Measurements from ENCODE around the gene PIK3CG.
"Not testable (repeated sequence)": the region's sequence is repeated elsewhere in the genome, so short reads cannot be mapped to it uniquely, and the experiment has no call there.

PIK3CG gene

DNA sequence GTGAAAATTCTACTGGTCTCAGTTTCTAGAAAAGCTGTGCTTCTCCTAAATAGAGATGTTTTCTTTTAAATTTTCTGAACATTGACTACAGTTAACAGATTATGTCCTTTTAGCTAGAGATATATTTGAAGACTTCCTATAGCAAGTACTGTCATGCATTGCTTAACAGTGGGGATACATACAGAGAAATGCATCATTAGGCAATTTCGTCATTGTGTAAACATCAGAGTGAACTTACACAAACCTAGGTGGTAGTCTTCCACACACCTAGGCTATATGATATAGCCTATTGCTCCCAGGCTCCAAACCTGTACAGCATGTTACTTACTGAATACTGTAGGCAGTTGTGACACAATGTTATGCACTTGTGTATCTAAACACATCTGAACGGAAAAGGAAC is 28.5 kb downstream of the PIK3CG start:
- H3K4me3 Mint-ChIP-seq: no peak overlapping the region
- peaks cover 4% of the 10 kb centered on the region for H3K9me3 Mint-ChIP-seq
- DNase-seq (ENCODE audit: low spot score in 2 of 2) (no peak), ATAC-seq (no peak)
- H3K27ac Mint-ChIP-seq: peak overlapping the region; percentile 0
- H3K4me1 Mint-ChIP-seq: peaks cover 59% of the 10 kb centered on the region
- H3K36me3 Mint-ChIP-seq: peaks cover 97% of the 10 kb centered on the region

DNA sequence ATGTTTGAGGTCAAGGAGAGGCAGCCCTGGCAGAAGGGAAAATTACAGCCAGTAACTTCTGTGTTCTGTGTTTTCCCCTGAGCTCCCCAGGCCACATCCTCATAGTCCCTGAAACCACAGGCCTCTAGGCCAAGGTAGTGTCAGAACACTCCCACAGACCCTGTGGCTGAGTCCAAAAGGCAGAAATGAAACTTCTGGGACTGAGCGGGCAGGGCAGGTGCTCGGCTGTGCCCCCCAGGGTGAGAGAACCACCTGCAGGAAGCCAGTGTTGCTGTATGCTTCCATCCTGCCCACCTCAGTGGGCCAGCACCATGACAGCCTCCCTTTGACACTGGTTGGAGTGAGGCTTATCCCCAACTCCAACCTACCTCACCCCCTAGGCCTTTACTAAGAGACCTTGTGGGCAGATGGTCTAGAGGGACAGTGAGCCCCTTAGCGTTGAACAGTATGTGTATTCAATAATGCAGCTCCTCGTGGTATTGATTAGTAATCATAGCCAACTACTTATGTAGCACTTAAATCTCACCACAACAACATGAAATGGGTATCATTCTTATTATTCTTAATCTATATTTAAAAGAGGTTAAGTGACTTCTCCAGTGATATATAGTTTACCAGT is 30.3 kb downstream of the PIK3CG start:
- Mint-ChIP-seq H3K36me3 (peaks cover 97% of the 10 kb centered on the region), H3K9me3 (peaks cover 7% of the 10 kb centered on the region), H3K4me3 (no peak overlapping the region), H3K27ac (peak overlapping the region; percentile 23), H3K4me1 (peaks cover 77% of the 10 kb centered on the region)
- DNase-seq (ENCODE audit: low spot score in 2 of 2) (peak in 1 of 2 donors; percentile 64), ATAC-seq (peak; percentile 91)

DNA sequence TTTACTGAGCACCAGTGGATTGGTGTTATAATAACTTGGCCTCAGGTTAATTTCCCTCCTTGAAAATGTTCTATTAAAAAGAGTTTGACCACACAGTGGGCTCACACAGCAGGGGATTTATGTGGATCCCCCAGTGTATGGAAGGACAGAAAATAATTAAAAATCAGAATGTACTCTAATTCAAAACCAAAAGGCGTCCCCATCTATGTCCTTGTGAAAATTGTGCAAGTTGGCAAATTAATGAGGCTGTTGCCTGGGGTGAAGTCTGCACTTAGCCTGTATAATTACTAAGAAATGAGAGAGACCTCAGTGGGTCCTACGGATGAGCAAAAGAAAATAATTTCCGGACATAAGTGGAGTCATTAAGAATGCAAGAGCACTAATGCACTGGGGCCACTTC is 31.1 kb downstream of the PIK3CG start:
- no peak overlapping the region for H3K4me3 Mint-ChIP-seq
- peaks cover 77% of the 10 kb centered on the region for H3K4me1 Mint-ChIP-seq
- no peak overlapping the region for H3K27ac Mint-ChIP-seq
- H3K36me3 Mint-ChIP-seq: peaks cover 97% of the 10 kb centered on the region
- ATAC-seq (no peak), DNase-seq (ENCODE audit: low spot score in 2 of 2) (no peak)
- H3K9me3 Mint-ChIP-seq: peaks cover 7% of the 10 kb centered on the region

DNA sequence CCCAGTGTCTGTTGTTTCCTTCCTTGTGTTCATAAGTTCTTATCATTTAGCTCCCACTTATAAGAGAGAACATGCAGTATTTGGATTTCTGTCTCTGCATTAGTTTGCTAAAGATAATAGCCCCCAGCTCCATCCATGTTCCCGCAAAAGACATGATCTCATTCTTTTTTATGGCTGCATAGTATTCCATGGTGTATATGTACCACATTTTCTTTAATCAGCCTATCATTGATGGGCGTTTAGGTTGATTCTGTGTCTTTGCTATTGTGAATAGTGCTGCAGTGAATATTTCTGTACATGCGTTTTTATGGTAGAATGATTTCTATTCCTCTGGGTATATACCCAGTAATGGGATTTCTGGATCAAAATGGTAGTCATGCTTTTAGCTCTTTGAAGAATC is 32.5 kb downstream of the PIK3CG start:
- H3K4me1 Mint-ChIP-seq: peaks cover 75% of the 10 kb centered on the region
- not testable (repeated sequence) for DNase-seq (ENCODE audit: low spot score in 2 of 2); H3K9me3 Mint-ChIP-seq; H3K4me3 Mint-ChIP-seq; ATAC-seq; H3K27ac Mint-ChIP-seq
- H3K36me3 Mint-ChIP-seq: peaks cover 97% of the 10 kb centered on the region

DNA sequence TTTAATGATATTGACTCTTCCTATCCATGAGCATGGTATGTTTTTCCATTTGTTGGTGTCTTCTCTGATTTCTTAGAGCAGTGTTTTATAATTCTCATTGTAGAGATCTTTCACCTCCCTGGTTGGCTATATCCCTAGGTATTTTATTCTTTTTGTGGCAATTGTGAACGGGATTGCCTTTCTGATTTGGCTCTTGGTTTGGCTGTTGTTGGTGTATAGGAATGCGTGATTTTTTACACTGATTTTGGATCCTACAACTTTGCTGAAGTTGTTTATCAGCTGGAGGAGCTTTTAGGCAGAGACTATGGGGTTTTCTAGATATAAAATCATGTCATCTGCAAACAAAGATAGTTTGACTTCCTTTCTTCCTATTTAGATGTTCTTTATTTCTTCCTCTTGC is 33.9 kb downstream of the PIK3CG start:
- not testable (repeated sequence) for ATAC-seq; H3K9me3 Mint-ChIP-seq; DNase-seq (ENCODE audit: low spot score in 2 of 2)
- H3K4me1 Mint-ChIP-seq: peaks cover 65% of the 10 kb centered on the region
- peak overlapping the region; percentile 12 for H3K4me3 Mint-ChIP-seq
- H3K36me3 Mint-ChIP-seq: peaks cover 94% of the 10 kb centered on the region
- H3K27ac Mint-ChIP-seq: peak overlapping the region; percentile 27

DNA sequence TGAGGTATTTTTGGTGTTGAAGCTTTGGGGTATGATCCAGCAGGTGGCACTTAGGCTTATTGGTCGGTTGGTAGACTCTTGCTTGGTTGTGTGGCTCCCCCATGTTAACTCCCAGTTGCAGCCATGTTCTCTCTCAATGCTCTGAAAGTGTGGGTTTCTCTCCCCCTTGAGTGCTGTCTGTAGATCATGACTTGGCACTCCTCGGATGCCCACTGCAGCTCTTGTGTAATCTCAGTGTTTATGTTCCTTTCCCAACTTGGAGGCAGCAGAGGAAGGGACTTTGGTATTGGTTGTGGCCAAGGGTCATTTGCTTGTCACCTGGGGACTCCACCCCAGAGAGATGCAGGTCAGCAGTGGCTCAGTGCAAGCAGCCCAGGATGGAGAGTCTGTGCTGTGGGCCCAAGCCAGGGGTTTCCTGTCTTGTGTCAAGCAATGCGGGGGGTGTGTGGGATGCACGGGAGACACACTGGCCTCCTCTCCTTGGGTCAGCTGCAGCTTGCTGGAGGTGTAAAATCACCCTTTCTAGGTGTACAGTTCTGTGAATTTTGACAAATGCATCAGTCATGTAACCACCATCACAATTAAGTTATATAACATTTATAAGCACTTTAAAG is 36.9 kb downstream of the PIK3CG start:
- H3K27ac Mint-ChIP-seq: peak overlapping the region; percentile 85
- peaks cover 97% of the 10 kb centered on the region for H3K36me3 Mint-ChIP-seq
- H3K4me3 Mint-ChIP-seq: peak overlapping the region; percentile 7
- no peak for ATAC-seq
- H3K4me1 Mint-ChIP-seq: peaks cover 51% of the 10 kb centered on the region
- H3K9me3 Mint-ChIP-seq: peaks cover 7% of the 10 kb centered on the region
- no peak for DNase-seq (ENCODE audit: low spot score in 2 of 2)

DNA sequence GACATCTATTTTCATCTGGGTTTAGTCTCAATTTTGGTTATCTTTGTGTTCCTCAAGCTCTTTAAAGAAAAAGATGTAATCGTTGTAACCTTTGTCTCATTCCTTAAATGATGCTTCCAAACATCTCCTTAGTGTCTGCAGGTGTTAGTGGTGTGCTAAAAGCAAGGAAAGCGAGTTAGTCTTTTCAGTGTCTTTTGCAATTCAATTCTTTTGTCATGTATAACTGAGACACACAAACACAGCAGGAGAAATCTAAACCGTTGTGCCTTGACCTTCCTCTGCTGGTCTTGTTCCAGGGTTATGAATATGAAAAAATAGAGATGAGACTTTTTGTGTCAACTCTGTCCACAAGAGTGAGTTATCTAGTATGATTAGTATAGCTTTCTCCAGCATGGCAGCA is 40.7 kb downstream of the PIK3CG start:
- no peak for ATAC-seq
- no peak overlapping the region for H3K27ac Mint-ChIP-seq

DNA sequence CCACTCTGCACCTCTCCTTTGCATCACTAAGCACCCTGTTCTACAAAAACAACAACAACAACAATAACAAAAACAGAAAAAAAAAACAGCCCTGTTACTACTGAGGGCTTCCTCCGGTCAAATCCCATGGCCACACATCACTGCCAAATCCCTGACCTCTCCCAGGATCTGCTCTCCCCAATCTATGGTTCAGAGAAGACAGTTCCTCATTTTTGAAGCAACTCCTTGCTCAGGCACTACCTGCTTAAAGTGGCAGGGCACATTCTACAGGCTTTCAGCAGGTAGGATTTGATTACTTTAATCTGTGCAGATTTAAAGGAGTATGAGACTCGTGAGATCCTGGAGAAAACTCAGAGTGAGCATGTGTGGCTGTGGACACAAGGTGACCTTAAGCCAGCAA is 46.9 kb downstream of the PIK3CG start:
- peaks cover 22% of the 10 kb centered on the region for H3K4me1 Mint-ChIP-seq
- DNase-seq (ENCODE audit: low spot score in 2 of 2) (no peak), ATAC-seq (no peak)
- H3K36me3 Mint-ChIP-seq: peaks cover 33% of the 10 kb centered on the region
- no peaks in the 10 kb centered on the region for H3K9me3 Mint-ChIP-seq
- no peak overlapping the region for H3K27ac Mint-ChIP-seq
- no peak overlapping the region for H3K4me3 Mint-ChIP-seq

More for the DNA sequence above, 40.7 kb downstream of the PIK3CG start:
- no peak overlapping the region for H3K4me3 Mint-ChIP-seq
- peaks cover 24% of the 10 kb centered on the region for H3K4me1 Mint-ChIP-seq
- H3K9me3 Mint-ChIP-seq: no peaks in the 10 kb centered on the region
- peaks cover 85% of the 10 kb centered on the region for H3K36me3 Mint-ChIP-seq
- DNase-seq (ENCODE audit: low spot score in 2 of 2): no peak

DNA sequence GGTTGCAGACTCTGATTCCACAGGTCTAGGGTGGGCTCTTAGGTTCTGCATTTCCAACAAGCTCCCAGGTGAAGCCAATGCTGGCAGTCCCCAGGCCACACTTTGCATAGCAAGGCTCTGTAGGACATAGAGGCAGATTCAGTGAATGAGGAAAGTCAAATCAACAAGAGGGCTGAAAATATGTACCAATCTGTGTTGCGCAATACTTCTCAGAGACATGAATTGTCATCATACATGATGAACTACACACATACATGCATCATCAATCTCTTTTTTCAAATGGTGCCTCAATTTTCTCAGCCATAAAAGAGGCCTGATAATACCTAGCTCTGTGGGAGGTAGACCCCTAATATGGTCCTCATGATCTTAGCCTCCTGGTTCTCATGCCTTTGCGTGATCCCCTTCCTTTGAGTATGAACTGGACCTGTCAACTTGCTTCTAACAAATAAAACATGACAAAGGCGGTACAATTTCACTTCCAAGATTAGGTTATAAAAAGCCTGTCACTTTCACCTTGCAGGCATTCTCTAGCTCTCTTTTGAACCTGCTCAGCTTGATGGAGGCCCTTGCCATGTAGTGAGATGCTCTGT is 49.0 kb downstream of the PIK3CG start:
- no peak for DNase-seq (ENCODE audit: low spot score in 2 of 2)
- H3K36me3 Mint-ChIP-seq: peaks cover 11% of the 10 kb centered on the region
- no peak overlapping the region for H3K4me3 Mint-ChIP-seq
- H3K27ac Mint-ChIP-seq: no peak overlapping the region
- H3K4me1 Mint-ChIP-seq: peaks cover 22% of the 10 kb centered on the region
- ATAC-seq: no peak
- H3K9me3 Mint-ChIP-seq: no peaks in the 10 kb centered on the region

DNA sequence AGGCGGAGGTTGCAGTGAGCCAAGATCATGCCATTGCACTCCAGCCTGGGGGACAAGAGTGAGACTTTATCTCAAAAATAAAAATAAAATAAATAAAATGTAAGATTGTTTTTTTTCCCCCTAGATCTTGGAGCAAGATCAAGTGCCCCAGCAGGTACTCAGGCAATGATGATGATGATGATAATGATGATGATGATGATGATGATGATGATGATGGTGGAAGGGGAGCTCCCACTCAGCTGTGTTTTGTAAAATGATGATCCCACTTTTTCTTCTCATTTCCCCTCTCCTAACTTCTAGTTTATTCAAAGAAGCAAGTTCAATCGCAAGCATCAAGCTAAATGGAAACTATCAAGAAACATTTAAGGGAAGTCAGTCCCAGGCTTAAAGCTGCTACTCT is 50.3 kb downstream of the PIK3CG start:
- H3K4me3 Mint-ChIP-seq: peak overlapping the region; percentile 9
- H3K36me3 Mint-ChIP-seq: peaks cover 10% of the 10 kb centered on the region
- H3K4me1 Mint-ChIP-seq: peaks cover 22% of the 10 kb centered on the region
- H3K9me3 Mint-ChIP-seq: peaks cover 9% of the 10 kb centered on the region
- DNase-seq (ENCODE audit: low spot score in 2 of 2) (no peak), ATAC-seq (no peak)
- no peak overlapping the region for H3K27ac Mint-ChIP-seq

DNA sequence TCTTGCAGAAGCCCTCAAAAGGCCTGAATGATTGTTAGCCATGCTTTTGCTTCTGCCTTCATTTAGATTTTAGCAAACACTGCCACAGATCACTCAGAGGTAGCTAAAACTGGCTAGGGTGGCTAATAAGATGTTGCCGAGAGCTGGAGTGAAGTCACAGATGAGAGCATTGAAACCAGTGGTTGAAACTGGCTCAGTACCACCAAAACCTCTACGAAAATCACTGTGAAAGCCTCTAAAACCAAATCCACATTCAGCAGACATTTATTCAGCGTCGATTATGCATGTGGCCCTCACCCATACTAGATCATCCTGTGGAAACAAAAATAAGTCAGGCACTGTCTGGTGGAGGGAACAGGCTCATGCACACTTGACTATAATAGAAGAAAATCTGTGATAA is 50.8 kb downstream of the PIK3CG start:
- ATAC-seq: peak; percentile 98
- H3K9me3 Mint-ChIP-seq: peaks cover 11% of the 10 kb centered on the region
- peak; percentile 16 to 70 for DNase-seq (ENCODE audit: low spot score in 2 of 2)
- H3K27ac Mint-ChIP-seq: no peak overlapping the region
- H3K4me3 Mint-ChIP-seq: peak overlapping the region; percentile 9
- H3K36me3 Mint-ChIP-seq: peaks cover 6% of the 10 kb centered on the region
- H3K4me1 Mint-ChIP-seq: peaks cover 22% of the 10 kb centered on the region

DNA sequence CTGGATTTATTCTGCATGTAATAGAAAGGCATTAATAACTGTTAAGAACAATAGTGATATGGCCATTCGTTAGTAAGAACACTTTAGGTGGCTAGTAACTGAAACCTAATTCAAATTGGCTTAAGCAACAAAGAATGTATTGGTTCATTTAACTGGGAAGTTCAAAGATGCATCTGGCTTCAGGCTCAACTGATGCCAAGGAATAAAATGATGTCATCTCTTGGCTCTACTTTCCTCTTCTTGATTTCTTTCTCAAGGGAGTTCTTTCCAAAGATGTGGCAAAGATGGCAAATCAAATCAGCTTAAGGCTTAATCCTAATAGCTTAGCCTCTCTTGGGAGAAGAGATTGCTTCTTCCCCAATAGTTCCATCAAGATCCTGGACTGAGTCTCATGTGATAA is 51.6 kb downstream of the PIK3CG start:
- H3K27ac Mint-ChIP-seq: no peak overlapping the region
- no peak for DNase-seq (ENCODE audit: low spot score in 2 of 2)
- H3K4me1 Mint-ChIP-seq: peaks cover 22% of the 10 kb centered on the region
- H3K36me3 Mint-ChIP-seq: no peaks in the 10 kb centered on the region
- no peak for ATAC-seq
- H3K9me3 Mint-ChIP-seq: peaks cover 16% of the 10 kb centered on the region
- no peak overlapping the region for H3K4me3 Mint-ChIP-seq

DNA sequence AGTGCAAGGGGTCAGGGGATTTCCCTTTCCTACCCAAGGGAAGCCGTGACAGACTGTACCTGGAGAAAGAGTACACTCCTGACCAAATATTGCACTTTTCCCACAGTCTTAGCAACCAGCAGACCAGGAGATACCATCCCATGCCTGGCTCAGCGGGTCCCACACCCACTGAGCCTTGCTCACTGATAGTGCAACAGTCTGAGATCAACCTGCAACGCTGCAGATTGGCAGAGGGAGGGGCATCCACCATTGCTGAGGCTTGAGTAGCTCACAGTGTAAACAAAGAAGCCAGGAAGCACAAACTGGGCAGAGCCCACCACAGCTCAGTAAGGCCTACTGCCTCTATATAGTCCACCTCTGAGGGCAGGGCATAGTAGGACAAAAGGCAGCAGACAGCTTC is 53.9 kb downstream of the PIK3CG start:
- Mint-ChIP-seq H3K4me3 (no peak overlapping the region), H3K9me3 (peaks cover 19% of the 10 kb centered on the region), H3K36me3 (no peaks in the 10 kb centered on the region), H3K27ac (no peak overlapping the region), H3K4me1 (peaks cover 22% of the 10 kb centered on the region)
- no peak for ATAC-seq
- DNase-seq (ENCODE audit: low spot score in 2 of 2): no peak

DNA sequence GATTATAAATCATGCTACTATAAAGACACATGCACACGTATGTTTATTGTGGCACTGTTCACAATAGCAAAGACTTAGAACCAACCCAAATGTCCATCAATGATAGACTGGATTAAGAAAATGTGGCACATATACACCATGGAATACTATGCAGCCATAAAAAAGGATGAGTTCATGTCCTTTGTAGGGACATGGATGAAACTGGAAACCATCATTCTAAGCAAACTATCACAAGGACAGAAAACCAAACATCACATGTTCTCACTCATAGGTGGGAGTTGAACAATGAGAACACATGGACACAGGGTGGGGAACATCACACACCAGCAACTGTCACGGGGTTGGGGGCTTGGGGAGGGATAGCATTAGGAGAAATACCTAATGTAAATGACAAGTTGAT is 59.4 kb downstream of the PIK3CG start:
- ATAC-seq; H3K36me3 Mint-ChIP-seq; DNase-seq (ENCODE audit: low spot score in 2 of 2); H3K4me3 Mint-ChIP-seq; H3K4me1 Mint-ChIP-seq; H3K27ac Mint-ChIP-seq: not testable (repeated sequence)
- H3K9me3 Mint-ChIP-seq: peaks cover 23% of the 10 kb centered on the region

DNA sequence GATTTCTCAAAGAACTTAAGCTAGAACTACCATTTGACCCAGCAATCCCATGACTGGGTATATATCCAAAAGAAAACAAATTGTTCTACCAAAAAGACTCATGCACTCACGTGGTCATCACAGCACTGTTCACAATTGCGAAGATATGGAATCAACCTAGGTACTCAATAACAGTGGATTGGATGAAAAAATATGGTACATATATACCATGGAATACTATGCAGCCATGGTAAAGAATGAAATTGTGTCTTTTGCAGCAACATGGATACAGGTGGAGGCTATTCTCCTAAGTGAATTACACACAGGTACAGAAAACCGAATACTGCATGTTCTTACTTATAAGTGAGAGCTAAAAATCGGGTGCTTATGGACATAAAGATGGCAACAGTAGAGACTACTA is 61.8 kb downstream of the PIK3CG start:
- ATAC-seq (no peak), DNase-seq (ENCODE audit: low spot score in 2 of 2) (no peak)
- no peaks in the 10 kb centered on the region for H3K36me3 Mint-ChIP-seq
- H3K4me1 Mint-ChIP-seq: no peaks in the 10 kb centered on the region
- peaks cover 4% of the 10 kb centered on the region for H3K9me3 Mint-ChIP-seq
- no peak overlapping the region for H3K27ac Mint-ChIP-seq
- H3K4me3 Mint-ChIP-seq: no peak overlapping the region

DNA sequence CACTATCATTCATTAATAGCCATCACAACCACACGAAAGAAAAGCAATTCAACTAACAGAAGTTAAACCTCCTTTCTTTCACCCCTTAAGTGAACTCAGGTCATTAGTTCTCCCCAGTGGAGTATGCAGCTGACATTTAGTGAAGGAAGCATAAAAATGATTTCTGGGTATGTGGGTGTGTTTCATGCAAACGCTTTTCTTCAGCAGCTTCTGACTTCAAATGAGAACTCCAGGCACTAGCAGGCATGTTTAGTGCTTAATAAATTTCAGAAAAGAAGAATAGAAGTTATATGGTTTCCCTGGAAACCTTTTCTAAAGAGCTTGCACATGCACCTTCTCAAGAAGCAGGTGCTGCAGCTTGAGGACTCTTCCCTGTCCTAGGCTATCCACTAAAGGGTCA is 62.5 kb downstream of the PIK3CG start:
- no peak overlapping the region for H3K27ac Mint-ChIP-seq
- DNase-seq (ENCODE audit: low spot score in 2 of 2) (no peak), ATAC-seq (no peak)
- no peak overlapping the region for H3K4me3 Mint-ChIP-seq
- H3K4me1 Mint-ChIP-seq: no peaks in the 10 kb centered on the region
- no peaks in the 10 kb centered on the region for H3K36me3 Mint-ChIP-seq
- H3K9me3 Mint-ChIP-seq: peaks cover 4% of the 10 kb centered on the region
